Coronary artery (tissue), 2 donors: ENCODE results near the gene RND3.

Experiments
- DNase-seq: peaks from one replicate; pipeline ENCODE4 v3.0.0-alpha.2; 2017; ENCODE audit warnings: low spot score
- H3K27ac ChIP-seq, 2 donors: fragments of 200-600 bp; sonication (generic); one replicate each; pipeline ENCODE4 v1.5.1; 2016 to 2019
- H3K4me3 ChIP-seq: fragments of 200-600 bp; sonication (generic); 2 replicates; pipeline ENCODE4 v1.5.1; 2016; ENCODE audit warnings: mild to moderate bottlenecking, moderate library complexity
- CTCF ChIP-seq: fragments of 200-600 bp; sonication (generic); IDR thresholded peaks from one replicate; pipeline ENCODE4 v1.5.1; 2019; ENCODE audit warnings: antibody characterized with exemption

Gene RND3

GRCh38 chr2:150464986-150465385 lies 22.5 kb downstream of the RND3 start:
- DNase-seq, result no peak
- TF ChIP-seq CTCF, result no peak
- no peak overlapping the region for H3K4me3 ChIP-seq
- no peak overlapping the region for H3K27ac ChIP-seq

DNA sequence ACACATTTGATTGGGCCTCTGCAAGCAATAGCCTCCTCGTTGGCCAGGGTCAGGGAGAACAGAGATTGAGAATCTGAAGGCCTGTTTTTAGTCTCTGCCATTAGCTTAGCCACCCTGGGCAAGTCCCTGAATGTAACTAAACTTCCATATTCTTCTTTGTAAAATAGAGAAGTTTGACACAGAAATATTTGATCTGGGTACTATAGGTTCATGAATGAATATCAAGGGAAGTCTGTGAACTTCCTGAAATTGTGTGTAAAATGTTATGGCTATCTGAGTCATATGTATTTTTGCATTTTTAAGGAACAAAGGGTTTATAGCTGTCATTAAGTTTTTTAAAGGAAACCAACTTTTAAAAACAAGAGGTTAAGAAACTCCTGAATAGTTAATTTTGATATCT lies 23.2 kb downstream of the RND3 start:
- H3K27ac ChIP-seq, result no peak overlapping the region
- H3K4me3 ChIP-seq, result no peak overlapping the region
- DNase-seq, result no peak
- no peak for TF ChIP-seq CTCF

DNA sequence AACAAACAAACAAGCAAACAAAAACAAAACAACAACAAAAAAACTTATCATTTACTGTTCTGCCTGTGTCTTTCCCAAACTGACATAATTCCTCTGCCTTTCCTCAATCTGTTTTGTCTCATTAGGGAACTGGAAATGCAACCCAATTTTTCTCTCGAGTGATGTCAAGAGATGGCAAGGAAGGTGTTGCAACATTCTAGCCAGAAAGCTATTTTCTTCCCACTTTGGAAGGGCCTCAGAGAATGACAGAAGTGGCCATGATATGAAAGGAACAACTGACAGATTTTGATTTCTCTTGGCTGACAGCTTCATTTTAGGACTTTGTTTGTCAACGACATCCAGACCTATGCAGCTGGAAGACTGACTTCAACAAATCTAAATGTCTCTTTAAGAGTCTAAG lies 24.7 kb downstream of the RND3 start:
- no peak overlapping the region for H3K27ac ChIP-seq
- H3K4me3 ChIP-seq, result no peak overlapping the region
- no peak for DNase-seq
- TF ChIP-seq CTCF, result no peak

DNA sequence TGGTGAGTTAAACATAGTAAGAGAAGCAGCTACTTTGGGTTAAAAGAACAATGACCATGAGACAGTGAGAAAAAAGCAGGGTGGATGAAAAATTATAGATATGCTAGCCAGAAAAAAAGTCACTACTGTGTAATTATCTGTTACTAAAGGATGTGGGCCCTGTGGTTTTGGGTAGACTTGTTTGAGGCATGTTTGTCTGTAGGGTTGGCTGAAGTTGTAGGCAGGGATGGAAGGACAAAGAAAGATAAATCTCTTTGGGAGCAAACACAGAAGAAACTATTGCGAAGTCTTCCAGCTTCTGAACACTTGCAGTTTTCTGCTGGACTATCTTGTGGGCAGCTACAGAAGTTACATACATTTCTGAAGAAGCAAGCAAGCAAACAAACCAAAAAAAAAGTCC lies 28.2 kb downstream of the RND3 start:
- Histone ChIP-seq H3K27ac (no peak overlapping the region), H3K4me3 (no peak overlapping the region)
- no peak for DNase-seq
- TF ChIP-seq CTCF, result no peak

DNA sequence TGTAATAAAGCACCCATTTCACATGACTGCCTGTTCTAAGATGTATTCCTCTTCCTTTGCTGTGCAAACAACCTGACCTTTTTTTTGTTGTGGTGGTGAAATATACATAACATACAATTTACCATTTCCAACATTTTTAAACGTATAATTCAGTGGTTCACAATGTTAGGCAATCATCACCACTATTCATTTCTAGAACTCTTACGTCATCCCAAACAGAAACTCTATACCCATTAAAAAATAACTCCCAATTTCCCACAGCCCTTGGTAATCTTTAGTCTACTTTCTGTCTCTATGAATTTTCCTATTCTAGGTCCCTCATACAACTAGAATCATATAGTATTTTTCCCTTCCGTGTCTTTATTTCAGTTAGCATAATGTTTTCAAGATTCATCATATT lies 36.7 kb downstream of the RND3 start:
- DNase-seq, result no peak
- no peak for TF ChIP-seq CTCF
- no peak overlapping the region for H3K4me3 ChIP-seq
- no peak overlapping the region for H3K27ac ChIP-seq

DNA sequence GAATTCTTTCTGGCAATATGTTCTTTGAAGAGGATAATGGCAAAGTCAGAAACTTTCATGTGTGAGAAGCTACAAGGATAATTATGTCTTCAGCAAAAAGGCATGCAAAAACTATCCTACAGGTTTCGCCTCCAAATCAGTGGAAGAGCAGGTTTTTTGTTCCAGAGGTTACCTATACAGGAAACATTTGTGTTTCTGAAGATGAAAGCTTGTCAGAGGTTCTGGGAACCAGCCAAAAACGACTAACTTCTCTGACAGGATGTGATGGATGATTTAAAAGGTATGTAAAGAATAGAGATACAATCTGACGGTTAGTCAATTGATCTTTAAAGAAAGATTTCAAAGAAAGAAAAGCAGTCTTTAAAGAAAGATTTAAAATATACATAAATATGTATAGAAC lies 37.6 kb downstream of the RND3 start:
- Histone ChIP-seq H3K4me3 (no peak overlapping the region), H3K27ac (no peak overlapping the region)
- no peak for TF ChIP-seq CTCF
- DNase-seq, result no peak

GRCh38 chr2:150445398-150445797 lies 42.1 kb downstream of the RND3 start:
- TF ChIP-seq CTCF, result no peak
- DNase-seq, result no peak
- no peak overlapping the region for H3K4me3 ChIP-seq
- H3K27ac ChIP-seq, result no peak overlapping the region
